Keratinocyte (primary cell): ENCODE measurements around the gene PBX2. TPM values are rescaled to one million over a fixed set of nuclear protein-coding genes. Genes with fewer than 3 reads are reported as not detected.

Experiments
- DNase-seq: peaks from one replicate; pipeline ENCODE4 v3.0.0-alpha.2; 2011; ENCODE audit warnings: low read depth, missing footprints, low spot score
- FAIRE-seq: peaks from 2 replicates; lab custom pipeline; 2011; peaks lifted over from hg19 to GRCh38; lab: Jason Lieb, UNC
- H2AFZ ChIP-seq: 2 replicates; pipeline ENCODE4 v1.6.0; 2012; ENCODE audit warnings: low read length, control low read depth, inconsistent platforms; ENCODE audit not compliant: control insufficient read depth
- H3K27ac ChIP-seq: 2 replicates; pipeline ENCODE4 v1.5.1; 2011; ENCODE audit warnings: low read length; ENCODE audit not compliant: control insufficient read depth, insufficient read depth
- H3K27me3 ChIP-seq: 3 replicates; pipeline ENCODE4 v1.6.0; 2011; ENCODE audit warnings: low read length; ENCODE audit not compliant: control insufficient read depth, insufficient read depth; ENCODE audit errors: extremely low read depth
- H3K36me3 ChIP-seq, 2 experiments: 2 replicates in 1 of 2; 3 replicates in 1 of 2; pipeline ENCODE4 v1.5.1; 2011; ENCODE audit warnings: low read length in 2 of 2, mild to moderate bottlenecking in 1 of 2; ENCODE audit not compliant: control insufficient read depth in 2 of 2, insufficient read depth in 2 of 2; ENCODE audit errors: extremely low read depth in 1 of 2
- H3K4me1 ChIP-seq: 3 replicates; pipeline ENCODE4 v1.5.1; 2011; ENCODE audit warnings: low read length; ENCODE audit not compliant: control insufficient read depth, insufficient read depth; ENCODE audit errors: extremely low read depth
- H3K4me2 ChIP-seq: 3 replicates; pipeline ENCODE4 v1.6.0; 2011; ENCODE audit warnings: low read depth, low read length; ENCODE audit not compliant: control insufficient read depth, insufficient read depth; ENCODE audit errors: extremely low read depth
- H3K4me3 ChIP-seq, 3 experiments: fragments of 200-600 bp in 1 of 3; sonication (generic) in 1 of 3; 2 replicates in 2 of 3; 3 replicates in 1 of 3; pipeline ENCODE4 v1.5.1; 2011 to 2016; ENCODE audit warnings: low read length in 3 of 3, mild to moderate bottlenecking in 3 of 3, control low read depth in 2 of 3, inconsistent platforms in 1 of 3, low read depth in 1 of 3, mixed read lengths in 1 of 3, mixed run types in 1 of 3, moderate library complexity in 1 of 3; ENCODE audit not compliant: control insufficient read depth in 2 of 3, insufficient read depth in 2 of 3; ENCODE audit errors: extremely low read depth in 1 of 3
- H3K79me2 ChIP-seq: 2 replicates; pipeline ENCODE4 v1.6.0; 2012; ENCODE audit warnings: low read length; ENCODE audit not compliant: control insufficient read depth, insufficient read depth
- H3K9ac ChIP-seq: 3 replicates; pipeline ENCODE4 v1.6.0; 2011; ENCODE audit warnings: low read length; ENCODE audit not compliant: control insufficient read depth, insufficient read depth; ENCODE audit errors: extremely low read depth
- H3K9me1 ChIP-seq: 3 replicates; pipeline ENCODE4 v1.6.0; 2011; ENCODE audit warnings: low read length; ENCODE audit not compliant: control insufficient read depth, insufficient read depth; ENCODE audit errors: extremely low read depth
- H3K9me3 ChIP-seq: 2 replicates; pipeline ENCODE4 v1.5.1; 2012; ENCODE audit warnings: low read depth, low read length; ENCODE audit not compliant: control insufficient read depth
- H4K20me1 ChIP-seq: 3 replicates; pipeline ENCODE4 v1.6.0; 2011; ENCODE audit warnings: low read length; ENCODE audit not compliant: control insufficient read depth, insufficient read depth; ENCODE audit errors: extremely low read depth
- CTCF ChIP-seq, 3 experiments: IDR thresholded peaks in 1 of 3; conservative IDR thresholded peaks in 1 of 3; optimal IDR thresholded peaks in 1 of 3; 2 replicates in 2 of 3; 3 replicates in 1 of 3; pipeline versions ENCODE3 to v1.5.1; 2011; ENCODE audit warnings: low read length in 3 of 3, mild to moderate bottlenecking in 3 of 3, moderate library complexity in 2 of 3, control low read depth in 1 of 3, inconsistent platforms in 1 of 3; ENCODE audit not compliant: insufficient read depth in 2 of 3; ENCODE audit errors: extremely low read depth in 1 of 3
- EZH2 ChIP-seq: IDR thresholded peaks from one replicate; pipeline ENCODE4 v1.6.1; 2012; ENCODE audit warnings: inconsistent platforms, mild to moderate bottlenecking, low read length, moderate library complexity
- dilution Hi-C: fragments of 300-500 bp; cut with MboI; formaldehyde crosslinking; loops from one replicate; pipeline ENCODE4 v1.7.0; 2020; ENCODE audit warnings: low sequenced_read_pairs; ENCODE audit not compliant: extremely low pct_ligation_motif_present
- polyA plus RNA-seq, 5 experiments: library from polyadenylated mRNA; depleted of rRNA in 3 of 5; stranded (reverse) in 3 of 5; stranded (forward) in 1 of 5; unstranded in 1 of 5; fragments of >200 nt; gene quantifications; 1 replicate in 1 of 5; 2 replicates in 3 of 5; 3 replicates in 1 of 5; pipeline versions ENCODE4 v1.2.1 to v1.2.3, GENCODE V29; 2011 to 2012; ENCODE audit warnings: missing spikeins in 2 of 5, low read depth in 1 of 5, low replicate concordance in 1 of 5

PBX2 gene
- polyA plus RNA-seq, 1 donor (not counting 4 experiments of a cell fraction or from before 2014, with no cell fraction given), result 43.5 TPM

DNA sequence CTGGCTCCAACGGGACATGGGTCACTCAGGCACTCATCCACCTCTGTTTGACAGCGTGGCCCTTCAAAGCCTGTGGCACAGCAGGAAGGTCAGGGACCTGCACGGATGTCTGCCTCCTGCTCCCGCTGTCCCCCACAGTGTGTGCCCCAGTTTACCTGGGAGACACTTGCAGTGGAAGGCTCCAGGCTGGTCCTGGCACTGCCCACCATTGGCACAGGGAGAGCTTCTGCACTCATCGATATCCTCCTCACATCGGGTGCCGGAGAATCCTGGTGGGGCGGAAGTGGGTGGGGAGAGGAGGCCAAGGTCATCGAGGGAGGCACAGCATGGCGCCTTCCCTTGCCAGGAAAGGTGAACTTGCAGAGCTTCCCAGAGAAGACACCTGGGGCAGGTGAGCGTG is 27.0 kb upstream of the PBX2 start:
- Histone ChIP-seq H3K27me3 (peaks cover 16% of the 10 kb centered on the region), H3K9me1 (no peaks in the 10 kb centered on the region), H2AFZ (no peak overlapping the region), H3K9ac (no peak overlapping the region), H4K20me1 (no peaks in the 10 kb centered on the region), H3K4me2 (no peak overlapping the region), H3K4me3 (no peak overlapping the region), H3K9me3 (no peaks in the 10 kb centered on the region), H3K27ac (no peak overlapping the region), H3K4me1 (no peaks in the 10 kb centered on the region), H3K36me3 (no peaks in the 10 kb centered on the region), H3K79me2 (no peaks in the 10 kb centered on the region)
- dilution Hi-C loops, result no loop called here
- DNase-seq (no peak), FAIRE-seq (no peak)
- TF ChIP-seq EZH2 (no peak), CTCF (optimal IDR thresholded peaks at IDR 0.05 in 1 of 3, IDR thresholded peaks at IDR 0.05 in 1 of 3, conservative IDR thresholded peaks at IDR 0.05 in 1 of 3; ENCODE audit: extremely low read depth in 1 of 3, insufficient read depth in 2 of 3, low read length in 3 of 3) (no peak)

- Histone ChIP-seq H3K9me3 (no peaks in the 10 kb centered on the region), H3K4me3 (no peak overlapping the region), H3K9ac (no peak overlapping the region), H3K4me1 (no peaks in the 10 kb centered on the region), H3K36me3 (no peaks in the 10 kb centered on the region), H4K20me1 (no peaks in the 10 kb centered on the region), H2AFZ (no peak overlapping the region), H3K79me2 (no peaks in the 10 kb centered on the region), H3K9me1 (no peaks in the 10 kb centered on the region), H3K27me3 (peaks cover 13% of the 10 kb centered on the region), H3K27ac (no peak overlapping the region), H3K4me2 (no peak overlapping the region)
- TF ChIP-seq CTCF (optimal IDR thresholded peaks at IDR 0.05 in 1 of 3, IDR thresholded peaks at IDR 0.05 in 1 of 3, conservative IDR thresholded peaks at IDR 0.05 in 1 of 3; ENCODE audit: extremely low read depth in 1 of 3, insufficient read depth in 2 of 3, low read length in 3 of 3), result no peak
- no peak for TF ChIP-seq EZH2
- dilution Hi-C loops, result no loop called here
- no peak for DNase-seq
- no peak for FAIRE-seq
These were observed 26.3 kb upstream of the PBX2 start for GRCh38 chr6:32216285-32216684.
